HL-60/S4 treated with phorbol 12-myristate 13-acetate at 8.2 ng/mL for 4 days and 3 days (cell line): ENCODE results near the gene ZDHHC9.

Source experiments
- in situ Hi-C: fragments of 300-500 bp; cut with MboI; formaldehyde crosslinking; loops from 2 replicates; pipeline ENCODE4 v1.15.0; 2022; ENCODE audit warnings: low sequenced_read_pairs

ZDHHC9 gene

GRCh38 chrX:129768586-129769466, 74.9 kb downstream of the ZDHHC9 start:
- in situ Hi-C loops: no loop called here

GRCh38 chrX:129768186-129768585, 75.5 kb downstream of the ZDHHC9 start:
- in situ Hi-C loops: no loop called here

- in situ Hi-C loops: no loop called here
Measured at GRCh38 chrX:129763666-129764065, 80.0 kb downstream of the ZDHHC9 start.

DNA sequence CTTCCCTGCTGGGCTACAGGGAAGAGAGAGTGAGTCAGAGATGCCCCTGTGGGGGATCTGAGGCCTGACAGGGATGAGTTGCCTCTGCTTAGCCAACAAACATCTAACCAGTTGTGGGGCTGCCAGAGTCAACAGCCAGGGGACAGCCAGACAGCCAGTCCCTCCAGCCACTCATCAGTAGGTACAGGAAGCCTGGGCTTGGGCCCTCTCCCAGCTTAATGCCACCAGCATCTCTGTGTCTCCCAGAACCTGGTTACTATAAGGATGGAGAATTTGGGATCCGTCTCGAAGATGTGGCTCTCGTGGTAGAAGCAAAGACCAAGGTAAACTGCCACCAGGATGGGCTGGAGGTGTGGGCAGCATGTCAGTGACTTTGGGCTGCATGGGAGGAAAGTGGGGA, 81.2 kb downstream of the ZDHHC9 start:
- in situ Hi-C loops: no loop called here

- in situ Hi-C loops: no loop called here
Measured at GRCh38 chrX:129761596-129761995, 82.1 kb downstream of the ZDHHC9 start.

- in situ Hi-C loops: no loop called here
Measured at GRCh38 chrX:129760981-129761380, 82.7 kb downstream of the ZDHHC9 start.

DNA sequence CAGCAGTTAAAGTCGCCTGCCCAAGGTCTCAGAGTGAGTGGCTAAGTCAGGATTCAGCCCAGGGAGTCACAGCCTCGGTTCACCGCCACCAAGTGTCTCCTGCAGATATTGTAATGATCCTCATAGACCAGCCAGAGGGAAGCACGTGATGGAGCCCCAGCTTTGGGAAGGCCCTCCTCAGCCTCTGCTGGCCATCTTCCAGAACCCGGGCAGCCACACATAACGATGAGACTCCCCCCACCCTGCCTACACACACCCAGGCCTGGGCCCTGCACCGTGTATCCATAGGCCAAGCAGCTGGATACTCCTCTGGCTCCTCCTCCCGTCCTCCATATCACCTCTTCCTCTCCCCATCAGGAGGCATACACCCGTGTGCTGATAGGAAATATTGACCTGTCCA, 83.5 kb downstream of the ZDHHC9 start:
- in situ Hi-C loops: no loop called here

- in situ Hi-C loops: no loop called here
Measured at GRCh38 chrX:129759576-129760061, 84.1 kb downstream of the ZDHHC9 start.

DNA sequence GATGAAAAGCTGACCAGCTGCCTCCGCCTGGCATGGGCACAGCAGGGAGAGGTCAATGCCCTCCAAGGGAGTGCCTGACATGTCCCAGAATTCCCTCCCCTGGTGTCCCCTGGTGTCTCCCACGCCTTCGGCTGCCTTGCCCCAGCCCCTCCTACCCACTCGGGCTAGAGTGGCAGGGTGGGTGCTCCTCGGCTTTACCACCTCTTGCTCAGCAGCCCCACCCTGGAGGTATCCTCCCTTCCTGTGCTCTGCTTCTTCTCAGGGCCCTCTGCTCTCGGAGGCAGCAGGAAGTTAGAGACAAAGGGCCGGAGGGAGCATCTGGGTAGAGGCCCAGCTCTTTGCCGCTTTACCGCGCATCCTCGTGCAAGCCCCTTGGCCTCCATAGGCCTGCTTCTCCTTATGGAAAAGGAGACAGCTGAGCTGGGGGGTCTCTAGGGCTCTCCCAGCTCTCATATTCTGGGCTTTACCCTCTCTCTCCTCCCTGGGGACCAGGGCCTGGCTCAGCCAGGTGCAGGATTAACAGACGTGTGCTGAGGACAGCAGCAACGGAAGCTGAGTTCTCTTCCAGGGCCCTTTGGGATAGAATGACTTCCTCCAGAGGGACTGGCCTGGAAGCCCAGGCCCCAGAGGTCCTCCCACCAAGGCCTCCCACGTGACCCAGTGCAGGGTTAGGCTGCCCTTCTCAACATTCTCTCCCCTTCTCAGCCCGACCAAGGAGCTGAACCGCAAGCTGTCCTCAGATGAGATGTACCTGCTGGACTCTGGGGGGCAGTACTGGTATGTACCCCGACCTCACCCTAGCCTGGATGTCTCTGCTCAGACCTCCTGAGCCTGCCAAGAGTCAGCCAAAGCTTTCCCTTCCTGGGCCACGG, 87.7 kb downstream of the ZDHHC9 start:
- in situ Hi-C loops: no loop called here

DNA sequence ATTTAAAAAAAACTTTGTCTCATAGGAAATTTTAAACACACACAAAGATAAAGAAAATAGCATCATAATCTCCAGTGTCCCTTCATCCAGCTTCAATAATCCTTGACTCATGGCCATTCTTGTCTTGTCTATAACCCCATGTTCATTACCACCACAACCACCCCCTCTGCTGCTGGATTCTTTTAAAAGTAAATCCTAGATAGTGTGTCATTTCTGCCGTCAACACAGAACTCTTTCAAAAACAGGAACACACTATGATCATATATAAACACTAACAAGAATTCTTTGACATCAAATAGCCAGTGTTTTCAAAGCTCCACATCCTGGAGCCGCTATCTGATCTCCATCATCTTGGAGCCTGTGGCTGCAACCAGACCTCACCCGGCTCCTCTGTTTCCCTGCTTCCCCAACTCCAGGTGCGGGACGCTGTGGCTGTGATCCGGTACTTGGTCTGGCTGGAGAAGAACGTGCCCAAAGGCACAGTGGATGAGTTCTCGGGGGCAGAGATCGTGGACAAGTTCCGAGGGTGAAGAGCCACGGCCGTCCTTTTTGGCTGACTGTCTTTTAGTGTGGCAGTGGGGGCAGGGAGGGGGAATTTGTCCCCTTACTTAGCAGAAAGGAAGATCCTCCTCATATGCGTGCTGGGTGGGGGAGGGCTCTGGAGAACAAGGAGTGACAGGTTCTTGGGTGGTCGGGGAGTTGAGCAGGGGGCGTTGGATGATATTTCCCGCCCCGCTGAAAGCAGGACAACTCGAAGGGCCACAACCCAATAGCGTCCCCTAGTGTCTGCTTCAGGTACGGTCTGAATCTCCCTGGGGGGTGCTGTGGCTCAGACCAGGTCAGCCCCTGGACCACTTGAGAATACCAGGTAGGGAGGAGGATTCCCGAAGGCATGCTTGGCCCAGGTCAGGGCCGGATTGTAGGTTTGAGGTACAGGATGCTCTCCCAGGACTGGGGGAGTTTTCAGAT, 89.3 kb downstream of the ZDHHC9 start:
- in situ Hi-C loops: no loop called here
